ENCODE results near the gene KLF6.

The KLF6 gene

DNA sequence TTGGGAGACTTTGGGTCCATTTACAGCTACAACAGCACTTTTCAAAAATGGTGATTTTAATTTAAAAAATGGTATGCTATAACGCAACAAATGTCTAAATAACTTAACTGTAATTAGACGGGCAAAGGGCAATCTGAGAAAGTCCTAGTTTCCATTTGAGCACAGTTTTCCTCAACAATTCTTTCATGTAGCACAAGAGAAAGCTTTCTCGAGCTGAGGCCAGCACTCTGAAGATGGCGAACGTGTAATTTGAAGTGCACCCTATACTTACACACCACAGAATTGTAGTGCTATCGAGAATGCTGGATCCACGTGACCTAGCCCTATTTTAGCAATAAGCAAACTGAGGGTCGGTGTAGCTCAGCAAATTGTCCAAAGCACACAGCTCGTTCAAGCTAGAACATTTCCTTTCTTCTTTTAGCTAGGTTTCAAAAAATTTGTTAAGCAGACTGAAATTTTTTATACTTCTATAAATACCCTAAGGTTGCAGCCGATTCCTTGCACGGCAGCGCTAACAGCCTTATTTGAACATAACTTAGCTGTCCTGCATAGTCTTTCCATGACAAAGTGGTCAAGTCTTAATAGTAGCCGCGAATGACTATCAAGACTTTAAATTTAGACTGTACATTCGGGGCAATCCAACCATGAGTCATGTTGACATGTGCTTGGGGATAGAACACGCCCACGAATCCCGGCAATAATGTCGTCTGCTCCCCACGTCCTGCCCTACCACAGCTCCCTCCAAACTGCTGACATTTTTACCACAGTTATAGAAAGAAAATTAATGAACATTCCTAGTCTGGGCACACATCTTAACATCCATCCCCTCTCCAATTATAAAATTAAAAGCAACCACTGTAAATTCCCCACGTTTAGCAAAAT lies 10.0 kb downstream of the KLF6 start:
- POLR2A ChIA-PET, result interaction anchor here (0.6 to 2.5 kb wide), 4 partner anchors 9 to 101 kb away, joined by 4 to 17 read pairs (median 6); partner anchors contain the start of gene KLF6
- TF ChIP-seq, protein P1, sequence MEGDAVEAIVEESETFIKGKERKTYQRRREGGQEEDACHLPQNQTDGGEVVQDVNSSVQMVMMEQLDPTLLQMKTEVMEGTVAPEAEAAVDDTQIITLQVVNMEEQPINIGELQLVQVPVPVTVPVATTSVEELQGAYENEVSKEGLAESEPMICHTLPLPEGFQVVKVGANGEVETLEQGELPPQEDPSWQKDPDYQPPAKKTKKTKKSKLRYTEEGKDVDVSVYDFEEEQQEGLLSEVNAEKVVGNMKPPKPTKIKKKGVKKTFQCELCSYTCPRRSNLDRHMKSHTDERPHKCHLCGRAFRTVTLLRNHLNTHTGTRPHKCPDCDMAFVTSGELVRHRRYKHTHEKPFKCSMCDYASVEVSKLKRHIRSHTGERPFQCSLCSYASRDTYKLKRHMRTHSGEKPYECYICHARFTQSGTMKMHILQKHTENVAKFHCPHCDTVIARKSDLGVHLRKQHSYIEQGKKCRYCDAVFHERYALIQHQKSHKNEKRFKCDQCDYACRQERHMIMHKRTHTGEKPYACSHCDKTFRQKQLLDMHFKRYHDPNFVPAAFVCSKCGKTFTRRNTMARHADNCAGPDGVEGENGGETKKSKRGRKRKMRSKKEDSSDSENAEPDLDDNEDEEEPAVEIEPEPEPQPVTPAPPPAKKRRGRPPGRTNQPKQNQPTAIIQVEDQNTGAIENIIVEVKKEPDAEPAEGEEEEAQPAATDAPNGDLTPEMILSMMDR (IDR thresholded peaks at IDR 0.05; ENCODE audit: control extremely low read depth, extremely low read depth, low read depth, missing control alignments), result no peak
- no peak for DNase-seq (ENCODE audit: extremely low spot score)
- CTCF ChIA-PET, result interaction anchor here (0.9 to 1.5 kb wide), 6 partner anchors 10 to 66 kb away, joined by 3 to 4 read pairs (median 3); partner anchors contain the start of gene KLF6

DNA sequence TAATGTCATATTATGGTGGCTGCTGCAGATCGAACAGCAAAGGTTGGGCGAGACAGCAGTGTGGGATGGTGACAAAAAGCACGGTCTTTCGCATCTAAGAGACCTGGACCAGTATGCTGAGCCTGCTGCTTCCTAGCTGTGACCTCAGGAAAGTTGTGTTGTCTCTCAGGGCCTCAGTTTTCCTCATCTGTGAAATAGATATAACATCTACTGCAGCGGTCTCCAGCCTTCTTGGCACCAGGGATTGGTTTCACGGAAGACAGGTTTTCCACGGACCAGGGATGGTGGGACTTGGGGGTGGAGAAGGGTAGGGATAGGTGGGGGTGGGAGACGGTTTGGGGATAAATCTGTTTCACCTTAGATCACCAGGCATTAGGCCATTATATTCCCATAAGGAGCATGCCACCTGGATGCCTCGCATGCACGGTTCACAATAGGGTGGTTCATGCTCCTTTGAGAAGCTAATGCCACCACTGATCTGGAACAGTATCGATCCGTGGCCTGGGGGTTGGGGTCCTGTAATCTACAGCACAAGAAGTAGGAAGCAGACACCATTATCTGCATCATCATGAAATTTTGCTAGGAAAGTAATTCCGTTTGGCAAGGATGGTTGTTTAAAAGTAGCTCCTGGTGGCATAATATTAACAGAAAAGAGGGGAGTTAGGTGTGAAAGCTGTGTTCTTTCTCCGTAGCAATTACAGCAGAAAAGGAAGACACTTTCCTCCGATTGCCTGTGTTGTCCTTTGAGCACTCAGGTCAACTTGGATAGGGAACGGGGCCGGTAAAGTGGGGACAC lies 10.8 kb downstream of the KLF6 start:
- DNase-seq (ENCODE audit: extremely low spot score), result no peak
- TF ChIP-seq, protein P1 (IDR thresholded peaks at IDR 0.05; ENCODE audit: control extremely low read depth, extremely low read depth, low read depth, missing control alignments), result no peak
- ChIA-PET CTCF (interaction anchor here (1.3 to 1.5 kb wide), 4 partner anchors 11 to 67 kb away, joined by 3 to 4 read pairs (median 4); no protein-coding TSS in a partner anchor), POLR2A (interaction anchor here (0.7 to 2.5 kb wide), 3 partner anchors 8 to 13 kb away, joined by 4 to 17 read pairs (median 8); partner anchors contain the start of gene KLF6)

DNA sequence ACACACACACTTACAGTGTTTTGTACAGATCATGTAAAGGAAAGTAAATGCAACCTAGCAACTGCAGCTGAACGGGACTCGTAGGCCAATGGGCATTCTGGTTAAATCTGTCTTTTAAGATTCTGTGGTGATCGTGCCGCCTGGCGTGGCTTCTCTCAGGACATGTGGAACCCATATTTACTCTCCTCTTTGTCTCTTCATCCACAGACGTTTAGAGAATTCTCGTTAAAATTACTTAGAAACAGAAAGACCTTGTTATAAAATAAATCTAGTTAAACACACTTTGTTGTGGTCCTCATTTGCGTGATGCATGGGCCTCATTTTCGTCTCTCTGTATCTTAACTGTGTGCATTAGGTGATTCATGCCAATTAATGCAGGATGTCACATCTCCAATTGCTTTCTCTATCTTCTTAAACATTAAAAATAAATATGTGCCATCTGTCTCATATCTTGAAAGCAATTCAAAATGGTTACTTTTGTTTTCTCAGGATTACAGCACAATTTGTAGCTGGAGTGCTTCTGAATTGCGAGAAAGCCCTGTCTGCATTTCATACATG lies 11.5 kb downstream of the KLF6 start:
- ChIA-PET CTCF (interaction anchor here (1.3 kb wide), 1 partner anchor 12 kb away, joined by 4 read pairs; no protein-coding TSS in a partner anchor), POLR2A (no interaction called here)
- DNase-seq (ENCODE audit: extremely low spot score), result no peak

DNA sequence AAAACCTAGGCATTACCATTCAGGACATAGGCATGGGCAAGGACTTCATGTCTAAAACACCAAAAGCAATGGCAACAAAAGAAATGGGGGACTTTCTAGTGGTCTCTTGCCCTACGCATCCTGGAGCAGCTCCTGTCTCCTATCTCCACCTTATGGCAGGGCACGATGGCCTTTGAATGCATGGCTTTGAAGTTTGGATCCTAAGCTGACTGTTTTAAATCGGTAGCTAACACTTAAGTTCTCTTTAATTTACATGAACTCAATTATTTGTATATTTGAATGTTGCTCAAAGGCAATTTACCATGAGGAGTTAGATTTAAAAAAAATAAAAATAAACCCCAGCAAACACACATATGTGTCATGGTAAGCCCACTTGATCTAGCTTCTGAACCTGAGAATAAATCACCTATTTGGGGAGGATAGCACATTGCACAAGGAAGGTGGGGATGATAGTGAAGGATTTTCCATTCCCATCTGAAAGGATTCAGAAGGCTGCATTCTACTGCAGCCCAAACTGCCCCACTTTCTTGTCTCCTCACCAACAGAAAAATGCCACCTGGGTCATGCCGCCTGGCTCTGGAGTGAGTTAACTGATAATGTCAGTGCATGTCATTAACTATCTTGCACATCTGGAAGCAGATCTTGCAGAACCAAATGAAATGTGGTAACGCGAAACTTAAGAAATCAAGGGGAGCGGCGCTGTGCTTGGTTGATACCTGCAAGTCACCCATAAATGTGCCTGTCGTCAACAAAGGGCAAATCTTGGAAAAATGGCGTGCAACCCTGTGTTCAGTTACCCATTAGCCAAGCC lies 12.4 kb downstream of the KLF6 start:
- CTCF ChIA-PET, result no interaction called here
- DNase-seq (ENCODE audit: extremely low spot score), result no peak
- POLR2A ChIA-PET, result no interaction called here
- TF ChIP-seq, protein P1 (IDR thresholded peaks at IDR 0.05; ENCODE audit: control extremely low read depth, extremely low read depth, low read depth, missing control alignments), result no peak

More for the DNA sequence above, 11.5 kb downstream of the KLF6 start:
- TF ChIP-seq, protein P1 (IDR thresholded peaks at IDR 0.05; ENCODE audit: control extremely low read depth, extremely low read depth, low read depth, missing control alignments), result no peak

DNA sequence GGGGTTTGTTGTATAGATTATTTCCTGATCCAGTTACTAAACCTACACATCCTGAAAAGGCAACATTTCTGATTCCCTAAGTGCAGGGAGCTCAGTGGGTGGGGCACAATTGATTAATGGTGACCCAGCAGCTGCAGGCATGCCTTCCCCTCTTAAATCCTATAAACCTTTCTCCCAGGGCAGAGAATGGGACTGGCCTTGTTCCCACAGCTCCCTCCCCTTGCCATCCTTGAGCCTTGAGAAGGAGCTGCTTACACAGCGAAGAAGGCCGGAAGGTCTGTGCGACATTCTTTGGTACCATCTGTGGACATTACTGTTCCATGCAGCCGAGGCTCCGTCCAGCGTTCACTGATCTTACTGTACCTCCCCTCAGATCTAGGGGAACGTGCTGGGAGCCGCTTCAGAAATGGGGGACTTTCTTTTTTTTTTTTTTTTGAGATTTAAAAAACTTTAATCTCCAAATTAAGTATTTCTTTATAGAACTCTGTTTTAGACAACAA lies 14.3 kb downstream of the KLF6 start:
- ChIA-PET POLR2A (interaction anchor here (0.6 kb wide), 1 partner anchor 135 kb away, joined by 5 read pairs; no protein-coding TSS in a partner anchor), CTCF (interaction anchor here (0.9 to 1.2 kb wide), 2 partner anchors 11 to 15 kb away, joined by 3 read pairs; no protein-coding TSS in a partner anchor)

More for the DNA sequence above, 14.3 kb downstream of the KLF6 start:
- TF ChIP-seq, protein P1 (IDR thresholded peaks at IDR 0.05; ENCODE audit: control extremely low read depth, extremely low read depth, low read depth, missing control alignments), result no peak
- DNase-seq (ENCODE audit: extremely low spot score), result no peak

Measured in GM10248 (cell line).